RWPE2 (cell line): Measurements from ENCODE around the gene ZNF507.

Experiments used
- ATAC-seq: fragments of 200-7000 bp; cut with Tn5 transposase; 3 replicates; pipeline ENCODE4 v1.9.1; 2021; ENCODE audit warnings: low read depth
- DNase-seq: peaks from one replicate; pipeline ENCODE4 v3.0.0-alpha.2; 2020; ENCODE audit warnings: low spot score
- H3K27ac ChIP-seq: fragments of 450-650 bp; 2 replicates; pipeline ENCODE4 v1.5.1; 2017; ENCODE audit warnings: mild to moderate bottlenecking; ENCODE audit not compliant: poor library complexity, severe bottlenecking
- H3K27me3 ChIP-seq: fragments of 250-450 bp; sonication (Bioruptor Pico); 2 replicates; pipeline ENCODE4 v1.5.1; 2021; ENCODE audit warnings: mild to moderate bottlenecking, moderate library complexity; ENCODE audit not compliant: insufficient read depth, poor library complexity, severe bottlenecking
- H3K36me3 ChIP-seq: fragments of 250-450 bp; sonication (Bioruptor Pico); 2 replicates; pipeline ENCODE4 v1.5.1; 2020; ENCODE audit warnings: low read depth, mild to moderate bottlenecking, moderate library complexity
- H3K4me1 ChIP-seq: fragments of 250-450 bp; sonication (Bioruptor Pico); 2 replicates; pipeline ENCODE4 v1.5.1; 2021; ENCODE audit warnings: mild to moderate bottlenecking, moderate library complexity; ENCODE audit not compliant: insufficient read depth, poor library complexity, severe bottlenecking
- H3K4me3 ChIP-seq: fragments of 250-450 bp; sonication (Bioruptor Pico); 2 replicates; pipeline ENCODE4 v1.5.1; 2021; ENCODE audit warnings: mild to moderate bottlenecking, moderate library complexity; ENCODE audit not compliant: severe bottlenecking
- H3K9me3 ChIP-seq: fragments of 250-450 bp; sonication (Bioruptor Pico); 2 replicates; pipeline ENCODE4 v1.5.1; 2021; ENCODE audit warnings: mild to moderate bottlenecking, moderate library complexity; ENCODE audit not compliant: severe bottlenecking
- CTCF ChIP-seq: fragments of 450-650 bp; IDR thresholded peaks from one replicate; pipeline ENCODE4 v1.5.1; 2017; ENCODE audit warnings: mild to moderate bottlenecking, moderate library complexity; ENCODE audit not compliant: poor library complexity, severe bottlenecking

Gene ZNF507

DNA sequence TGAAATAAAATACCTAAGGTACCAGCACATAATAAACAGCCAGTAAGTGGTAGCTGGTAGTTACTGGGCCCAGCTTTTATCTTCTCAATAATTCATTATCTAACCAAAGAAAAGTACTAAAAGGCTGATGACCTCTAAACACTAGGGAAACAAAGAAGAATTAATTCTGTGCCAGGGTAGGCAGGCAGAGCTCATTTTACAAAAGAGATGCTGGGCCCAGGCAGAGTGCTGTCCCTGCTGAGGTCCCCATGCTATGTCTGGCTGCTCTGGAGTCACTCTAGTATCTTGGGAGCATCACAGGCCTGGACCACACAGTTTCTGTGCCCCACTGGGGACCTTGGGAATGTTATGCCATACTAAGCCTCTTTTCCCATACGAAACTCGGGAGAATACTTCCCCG, 18.2 kb downstream of the ZNF507 start:
- Histone ChIP-seq H3K9me3 (no peaks in the 10 kb centered on the region), H3K27ac (no peak overlapping the region), H3K27me3 (no peaks in the 10 kb centered on the region), H3K4me1 (peaks cover 12% of the 10 kb centered on the region), H3K36me3 (peaks cover 86% of the 10 kb centered on the region), H3K4me3 (no peak overlapping the region)
- DNase-seq (no peak), ATAC-seq (no peak)
- no peak for TF ChIP-seq CTCF

GRCh38 chr19:32364040-32364439, 18.6 kb downstream of the ZNF507 start:
- no peaks in the 10 kb centered on the region for H3K27me3 ChIP-seq
- H3K4me1 ChIP-seq, result peaks cover 12% of the 10 kb centered on the region
- DNase-seq, result no peak
- H3K4me3 ChIP-seq, result no peak overlapping the region
- no peak for TF ChIP-seq CTCF
- ATAC-seq, result no peak
- peaks cover 81% of the 10 kb centered on the region for H3K36me3 ChIP-seq
- no peaks in the 10 kb centered on the region for H3K9me3 ChIP-seq
- no peak overlapping the region for H3K27ac ChIP-seq

GRCh38 chr19:32367063-32367462, 21.7 kb downstream of the ZNF507 start:
- DNase-seq, result no peak
- ATAC-seq, result no peak
- Histone ChIP-seq H3K4me3 (no peak overlapping the region), H3K27me3 (no peaks in the 10 kb centered on the region), H3K27ac (no peak overlapping the region), H3K9me3 (no peaks in the 10 kb centered on the region), H3K4me1 (peaks cover 12% of the 10 kb centered on the region), H3K36me3 (peaks cover 59% of the 10 kb centered on the region)
- TF ChIP-seq CTCF, result no peak

DNA sequence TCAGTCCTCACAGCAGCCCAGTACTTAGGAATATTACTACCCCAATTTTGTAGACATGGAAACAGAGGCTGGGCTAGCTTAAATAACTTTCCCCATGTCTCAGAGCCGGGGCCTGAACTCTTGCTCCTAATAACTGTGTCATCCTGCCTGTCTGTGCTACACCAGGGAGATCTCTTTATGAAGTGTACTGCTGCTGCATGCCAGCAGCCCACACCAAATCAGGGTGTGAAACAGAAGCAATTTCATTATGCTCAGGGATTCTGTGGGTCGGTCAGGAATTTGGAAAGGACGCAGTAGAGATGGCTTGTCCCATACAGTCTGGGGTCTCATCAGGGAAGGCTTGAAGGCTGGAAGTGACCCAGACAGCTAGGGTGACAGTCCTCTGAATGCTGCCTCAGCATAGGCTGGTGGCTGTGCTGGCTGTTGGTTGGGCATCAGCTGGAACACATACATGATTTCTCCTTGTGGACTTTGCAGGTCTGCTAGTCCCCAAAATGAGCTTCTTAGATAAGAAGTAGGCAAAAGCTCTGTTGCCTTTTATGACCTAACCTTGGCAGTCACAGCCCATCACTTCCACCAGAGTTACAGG, 22.6 kb downstream of the ZNF507 start:
- peaks cover 59% of the 10 kb centered on the region for H3K36me3 ChIP-seq
- no peak for TF ChIP-seq CTCF
- no peak overlapping the region for H3K4me3 ChIP-seq
- H3K4me1 ChIP-seq, result peaks cover 12% of the 10 kb centered on the region
- no peak for ATAC-seq
- no peak for DNase-seq
- H3K9me3 ChIP-seq, result no peaks in the 10 kb centered on the region
- H3K27me3 ChIP-seq, result no peaks in the 10 kb centered on the region
- H3K27ac ChIP-seq, result no peak overlapping the region

- H3K9me3 ChIP-seq, result no peaks in the 10 kb centered on the region
- H3K4me3 ChIP-seq, result no peak overlapping the region
- no peaks in the 10 kb centered on the region for H3K27me3 ChIP-seq
- no peak for TF ChIP-seq CTCF
- H3K36me3 ChIP-seq, result peaks cover 53% of the 10 kb centered on the region
- ATAC-seq, result no peak
- DNase-seq, result no peak
- peaks cover 12% of the 10 kb centered on the region for H3K4me1 ChIP-seq
- H3K27ac ChIP-seq, result no peak overlapping the region
These were observed 23.4 kb downstream of the ZNF507 start for GRCh38 chr19:32368787-32369186.
